HepG2 (cell line): ENCODE results near the gene PPP1R12C. TPM values are rescaled to one million over a fixed set of nuclear protein-coding genes. Genes with fewer than 3 reads are reported as not detected.
A peak's percentile ranks its signal among the peaks of the same experiment; 100 is the strongest.

ENCODE experiments used
- ATAC-seq: fragments of 200-7000 bp; cut with Tn5 transposase; 3 replicates; pipeline ENCODE4 v1.9.1; 2020; ENCODE audit warnings: mild to moderate bottlenecking, moderate library complexity
- BruUV-seq: library from RNA; stranded (reverse); fragments of 400-500 nt; replicated peaks from 2 replicates; lab custom pipeline; 2021; lab: Mats Ljungman, UMichigan
- CTCF ChIA-PET: fragments of 300-600 bp; formaldehyde crosslinking; extraction: SDS; loops from one replicate; lab custom pipeline; 2021; ENCODE audit warnings: low total read pairs, inconsistent platforms, low intra/inter-chr PET ratio; lab: Yijun Ruan, JAX
- POLR2A ChIA-PET: fragments of 350-600 bp; sonication (Branson Sonifier 250); formaldehyde crosslinking; loops from one replicate; lab custom pipeline; 2020; ENCODE audit warnings: antibody characterized with exemption, inconsistent platforms; lab: Yijun Ruan, JAX
- DNase-seq: peaks from one replicate; pipeline ENCODE4 v3.0.0-alpha.2; 2015; ENCODE audit warnings: low spot score
- FAIRE-seq: peaks from 3 replicates; lab custom pipeline; 2011; peaks lifted over from hg19 to GRCh38; lab: Jason Lieb, UNC
- H2AFZ ChIP-seq: one replicate; pipeline ENCODE4 v1.6.1; 2011; ENCODE audit warnings: low read length, inconsistent platforms
- H3K27ac ChIP-seq: fragments of 300-600 bp; 3 replicates; pipeline ENCODE4 v1.8.0; 2011; ENCODE audit warnings: mixed run types, mild to moderate bottlenecking, mixed read lengths, low read length, inconsistent platforms; ENCODE audit not compliant: insufficient read depth; ENCODE audit errors: extremely low read length
- H3K27me3 ChIP-seq, 2 experiments: fragments of 200-600 bp in 1 of 2; 2 replicates in 1 of 2; 3 replicates in 1 of 2; pipeline versions ENCODE4 v1.6.0 to v1.8.0; 2011; ENCODE audit warnings: low read length in 2 of 2, mild to moderate bottlenecking in 2 of 2, moderate library complexity in 2 of 2, inconsistent platforms in 1 of 2; ENCODE audit not compliant: insufficient read depth in 2 of 2, control insufficient read depth in 1 of 2
- H3K36me3 ChIP-seq, 2 experiments: fragments of 200-600 bp in 1 of 2; replicated peaks in 1 of 2; 2 replicates in 1 of 2; 3 replicates in 1 of 2; pipeline versions ENCODE4 v1.5.1 to v1.8.0; 2011; ENCODE audit warnings: low read length in 2 of 2, inconsistent platforms in 1 of 2; ENCODE audit not compliant: insufficient read depth in 2 of 2, control insufficient read depth in 1 of 2
- H3K4me1 ChIP-seq: 2 replicates; pipeline ENCODE4 v1.5.1; 2012; ENCODE audit warnings: low read length, inconsistent platforms; ENCODE audit not compliant: insufficient read depth
- H3K4me2 ChIP-seq: 2 replicates; pipeline ENCODE4 v1.6.0; 2011; ENCODE audit warnings: low read depth, low read length, inconsistent platforms
- H3K4me3 ChIP-seq, 3 experiments: fragments of 200-600 bp in 1 of 3; sonication (generic), shearing (Covaris generic) in 1 of 3; replicated peaks in 1 of 3; 2 replicates each; pipeline ENCODE4 v1.5.1; 2011 to 2016; ENCODE audit warnings: low read length in 3 of 3, inconsistent platforms in 2 of 3, low read depth in 2 of 3, mild to moderate bottlenecking in 2 of 3, control low read depth in 1 of 3, mixed read lengths in 1 of 3; ENCODE audit not compliant: insufficient read depth in 1 of 3
- H3K79me2 ChIP-seq: one replicate; pipeline ENCODE4 v1.6.1; 2011; ENCODE audit warnings: low read length, inconsistent platforms; ENCODE audit not compliant: insufficient read depth
- H3K9ac ChIP-seq: 2 replicates; pipeline ENCODE4 v1.6.0; 2011; ENCODE audit warnings: mild to moderate bottlenecking, low read depth, low read length, inconsistent platforms; ENCODE audit not compliant: insufficient read depth
- H3K9me3 ChIP-seq: 2 replicates; pipeline ENCODE4 v1.5.1; 2012; ENCODE audit warnings: mild to moderate bottlenecking, low read length
- H4K20me1 ChIP-seq: 2 replicates; pipeline ENCODE4 v1.6.0; 2011; ENCODE audit warnings: inconsistent platforms, mild to moderate bottlenecking, low read length, moderate library complexity; ENCODE audit not compliant: insufficient read depth
- EHMT2 ChIP-seq: fragments of 200-600 bp; sonication (generic); IDR thresholded peaks from 2 replicates; pipeline ENCODE4 v1.7.0; 2017; ENCODE audit warnings: antibody characterized with exemption, low read depth, low read length, borderline replicate concordance
- NFIB ChIP-seq: sonication (generic); formaldehyde crosslinking; IDR thresholded peaks from 2 replicates; pipeline ENCODE4 v1.9.0; 2021; ENCODE audit warnings: missing genetic modification reagents, mild to moderate bottlenecking, borderline replicate concordance
- PBX2 ChIP-seq: IDR thresholded peaks from 2 replicates; pipeline ENCODE4 v1.6.1; 2016; ENCODE audit warnings: control low read depth
- SNAPC2 ChIP-seq: sonication (generic); formaldehyde crosslinking; IDR thresholded peaks from 2 replicates; pipeline ENCODE4 v1.8.1; 2022; ENCODE audit warnings: mild to moderate bottlenecking, missing genetic modification reagents
- WIZ ChIP-seq: sonication (generic); formaldehyde crosslinking; IDR thresholded peaks from 2 replicates; pipeline ENCODE4 v1.5.1; 2020; ENCODE audit warnings: mild to moderate bottlenecking, missing genetic modification reagents
- ZC3H4 ChIP-seq: sonication (generic); formaldehyde crosslinking; IDR thresholded peaks from 2 replicates; pipeline ENCODE4 v1.4.0; 2020; ENCODE audit warnings: missing genetic modification reagents, borderline replicate concordance
- ZFAT ChIP-seq: sonication (generic); formaldehyde crosslinking; conservative IDR thresholded peaks from 2 replicates; pipeline ENCODE4 v1.8.1; 2023; ENCODE audit warnings: missing genetic modification reagents, inconsistent platforms
- ZNF253 ChIP-seq: sonication (generic); formaldehyde crosslinking; IDR thresholded peaks from 2 replicates; pipeline ENCODE4 v1.8.0; 2022; ENCODE audit warnings: mild to moderate bottlenecking, missing genetic modification reagents, borderline replicate concordance
- ZNF282 ChIP-seq: fragments of 450-650 bp; IDR thresholded peaks from 2 replicates; pipeline ENCODE4 v1.6.1; 2018; ENCODE audit not compliant: partially characterized antibody
- ZNF570 ChIP-seq: sonication (generic); formaldehyde crosslinking; IDR thresholded peaks from 2 replicates; pipeline ENCODE4 v1.4.0; 2020; ENCODE audit warnings: mild to moderate bottlenecking, missing genetic modification reagents, borderline replicate concordance
- ZNF652 ChIP-seq: IDR thresholded peaks from 2 replicates; pipeline ENCODE4 v1.6.1; 2016; ENCODE audit warnings: low read depth, borderline replicate concordance
- ZNF672 ChIP-seq: sonication (generic); formaldehyde crosslinking; IDR thresholded peaks from 2 replicates; pipeline ENCODE4 v1.8.1; 2022; ENCODE audit warnings: missing genetic modification reagents
- whole genome bisulfite sequencing: methylation state at CpG from one replicate; pipeline ENCODE4 v1.1.6; 2017; ENCODE audit warnings: low lambda C conversion rate; 5-methylcytosine and 5-hydroxymethylcytosine counted together
- in situ Hi-C: cut with HindIII; loops from 2 replicates; pipeline ENCODE4 v1.10.0; 2017; ENCODE audit warnings: low pct_unique_long_range_greater_than_20kb; ENCODE audit not compliant: extremely low pct_ligation_motif_present
- intact Hi-C: fragments of 100-400 bp; cut with micrococcal nuclease; formaldehyde crosslinking; loops from one replicate; pipeline ENCODE4 v1.10.0; 2022; ENCODE audit not compliant: unreplicated experiment
- polyA plus RNA-seq, 8 experiments: library from polyadenylated mRNA; depleted of rRNA in 3 of 8; stranded (reverse) in 7 of 8; unstranded in 1 of 8; fragments of >200 nt; fragmentation: Illumina TruSeq in 4 of 8; extraction: Trizol in 4 of 8; gene quantifications; 2 replicates each; pipeline versions ENCODE4 v1.2.1 to v1.2.3, GENCODE V29; 2011 to 2016; ENCODE audit warnings: low read depth in 4 of 8, missing spikeins in 1 of 8, mixed read lengths in 1 of 8; ENCODE audit not compliant: insufficient read depth in 1 of 8
- total RNA-seq, 5 experiments: library from RNA; depleted of rRNA; stranded (reverse); fragments of >200 nt; fragmentation: Illumina TruSeq; extraction: Trizol; gene quantifications; 2 replicates each; pipeline ENCODE4 v1.2.3, GENCODE V29; 2016; ENCODE audit warnings: low read depth in 1 of 5
- TF ChIP-seq, protein P1 (sequence below): sonication (generic); formaldehyde crosslinking; IDR thresholded peaks from 2 replicates; pipeline ENCODE4 v1.5.0; 2020; ENCODE audit warnings: missing genetic modification reagents, mild to moderate bottlenecking, borderline replicate concordance
- TF ChIP-seq, protein P2 (sequence below): sonication (generic); formaldehyde crosslinking; IDR thresholded peaks from 2 replicates; pipeline ENCODE4 v1.9.0; 2021; ENCODE audit warnings: missing genetic modification reagents, mild to moderate bottlenecking, borderline replicate concordance

The PPP1R12C gene
- total and polyA plus RNA-seq, 2 of the 13 experiments (the other 11 are each of a cell fraction or from before 2014, with no cell fraction given) = 29.7 to 30.3 TPM

DNA sequence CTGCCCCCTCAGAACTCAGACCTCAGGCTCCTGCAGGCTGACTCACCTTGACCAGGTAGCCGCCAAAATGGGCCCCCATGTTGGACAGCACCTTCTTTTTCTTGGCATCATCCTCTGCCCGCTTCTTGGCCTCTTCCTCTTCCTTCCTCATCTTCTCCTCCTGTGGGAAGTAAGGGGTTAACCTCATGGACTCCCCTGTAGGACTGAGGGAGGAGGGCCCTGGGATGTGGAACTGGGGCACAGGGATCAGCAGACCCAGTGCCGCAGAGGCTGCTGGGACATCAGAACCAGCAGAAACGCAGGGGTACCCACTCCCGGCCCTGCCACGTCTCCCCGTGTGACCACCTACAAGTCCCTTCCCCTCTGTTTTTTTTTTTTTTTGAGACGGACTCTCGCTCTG is 20.5 kb upstream of the PPP1R12C start:
- BruUV-seq = no TSS peak
- Histone ChIP-seq H3K4me2 (peak overlapping the region; percentile 7; the same call in 1 of the 2 replicates), H3K4me3 (no peak overlapping the region), H3K36me3 (no peaks in the 10 kb centered on the region), H3K9me3 (no peaks in the 10 kb centered on the region), H2AFZ (no peak overlapping the region), H3K27ac (no peak overlapping the region), H3K27me3 (peaks cover 0 to 8% of the 10 kb centered on the region in 2 experiments; a peak in 1 of 5 replicates), H3K79me2 (no peaks in the 10 kb centered on the region), H4K20me1 (no peaks in the 10 kb centered on the region), H3K4me1 (0 out of 2 replicates have a peak, but pooled peaks cover 7% of the 10 kb centered on the region), H3K9ac (no peak overlapping the region)
- ATAC-seq (no peak), FAIRE-seq (no peak), DNase-seq (no peak)
- POLR2A ChIA-PET = no interaction called here
- WGBS = 23% methylated on average over 9 of the region's 9 CpGs
- TF ChIP-seq EHMT2 (no peak), ZNF672 (no peak), ZNF652 (peak; percentile 79; the same call in 1 of the 2 replicates), WIZ (CRISPR knock-in tag) (no peak)
- in situ Hi-C loops (no loop called here), intact Hi-C loops (no loop called here)
- CTCF ChIA-PET = no interaction called here

GRCh38 chr19:55136399-55137102 is 19.1 kb upstream of the PPP1R12C start:
- Histone ChIP-seq H3K9ac (no peak overlapping the region), H3K79me2 (no peaks in the 10 kb centered on the region), H3K27me3 (peaks cover 0 to 5% of the 10 kb centered on the region in 2 experiments; a peak in 1 of 5 replicates), H3K4me3 (no peak overlapping the region), H3K4me2 (no peak overlapping the region), H2AFZ (no peak overlapping the region), H3K36me3 (no peaks in the 10 kb centered on the region), H4K20me1 (no peaks in the 10 kb centered on the region), H3K27ac (no peak overlapping the region), H3K4me1 (0 out of 2 replicates have a peak, but pooled peaks cover 2% of the 10 kb centered on the region), H3K9me3 (no peaks in the 10 kb centered on the region)
- no peak for FAIRE-seq
- no peak for ATAC-seq
- WGBS = 70% methylated on average over 8 of the region's 17 CpGs
- ChIA-PET POLR2A (no interaction called here), CTCF (no interaction called here)
- in situ Hi-C loops = no loop called here
- DNase-seq = no peak
- BruUV-seq = no TSS peak
- intact Hi-C loops = no loop called here
- TF ChIP-seq PBX2 (no peak), ZNF570 (CRISPR knock-in tag) (no peak), NFIB (CRISPR knock-in tag) (no peak), ZNF253 (CRISPR knock-in tag) (no peak), SNAPC2 (no peak), ZC3H4 (CRISPR knock-in tag) (no peak), ZFAT (CRISPR knock-in tag) (no peak), ZNF282 (no peak)
- TF ChIP-seq, protein P1, sequence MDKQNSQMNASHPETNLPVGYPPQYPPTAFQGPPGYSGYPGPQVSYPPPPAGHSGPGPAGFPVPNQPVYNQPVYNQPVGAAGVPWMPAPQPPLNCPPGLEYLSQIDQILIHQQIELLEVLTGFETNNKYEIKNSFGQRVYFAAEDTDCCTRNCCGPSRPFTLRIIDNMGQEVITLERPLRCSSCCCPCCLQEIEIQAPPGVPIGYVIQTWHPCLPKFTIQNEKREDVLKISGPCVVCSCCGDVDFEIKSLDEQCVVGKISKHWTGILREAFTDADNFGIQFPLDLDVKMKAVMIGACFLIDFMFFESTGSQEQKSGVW = no peak
- TF ChIP-seq, protein P2, sequence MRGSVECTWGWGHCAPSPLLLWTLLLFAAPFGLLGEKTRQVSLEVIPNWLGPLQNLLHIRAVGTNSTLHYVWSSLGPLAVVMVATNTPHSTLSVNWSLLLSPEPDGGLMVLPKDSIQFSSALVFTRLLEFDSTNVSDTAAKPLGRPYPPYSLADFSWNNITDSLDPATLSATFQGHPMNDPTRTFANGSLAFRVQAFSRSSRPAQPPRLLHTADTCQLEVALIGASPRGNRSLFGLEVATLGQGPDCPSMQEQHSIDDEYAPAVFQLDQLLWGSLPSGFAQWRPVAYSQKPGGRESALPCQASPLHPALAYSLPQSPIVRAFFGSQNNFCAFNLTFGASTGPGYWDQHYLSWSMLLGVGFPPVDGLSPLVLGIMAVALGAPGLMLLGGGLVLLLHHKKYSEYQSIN = no peak
